Tibial nerve (tissue), 4 donors: ENCODE results near the gene NTM.

Experiments
- CTCF ChIP-seq, 5 experiments: fragments of 200-600 bp in 3 of 5; fragments of 450-650 bp in 2 of 5; sonication (generic) in 3 of 5; IDR thresholded peaks; one replicate each; pipeline ENCODE4 v1.5.1; 2016 to 2019; ENCODE audit warnings: antibody characterized with exemption in 5 of 5, mild to moderate bottlenecking in 3 of 5, moderate library complexity in 2 of 5
- EP300 ChIP-seq, 2 donors: sonication (generic); formaldehyde crosslinking; IDR thresholded peaks; one replicate each; pipeline ENCODE4 v1.6.1; 2017; ENCODE audit warnings: antibody characterized with exemption in 2 of 2, mild to moderate bottlenecking in 1 of 2
- POLR2A ChIP-seq, 2 donors: fragments of 450-650 bp; IDR thresholded peaks; one replicate each; pipeline ENCODE4 v1.6.1; 2017; ENCODE audit warnings: antibody characterized with exemption in 2 of 2, mild to moderate bottlenecking in 2 of 2, moderate library complexity in 2 of 2

- TF ChIP-seq POLR2A (IDR thresholded peaks at IDR 0.05) (no peak), CTCF (IDR thresholded peaks at IDR 0.05) (no peak), EP300 (IDR thresholded peaks at IDR 0.05) (no peak)
Measured at GRCh38 chr11:132336781-132337535, 966.5 kb downstream of the NTM start.
